ENCODE data around the gene ESRRB. TPM values are rescaled to one million over a fixed set of nuclear protein-coding genes. Genes with fewer than 3 reads are reported as not detected.

ESRRB gene
- total RNA-seq, 1 donor from 2014 or later: 0.16 TPM

- H3K36me3 Mint-ChIP-seq: no peaks in the 10 kb centered on the region
- peaks cover 7% of the 10 kb centered on the region for H3K4me1 Mint-ChIP-seq
- H3K27ac Mint-ChIP-seq: no peak overlapping the region
- H3K27me3 Mint-ChIP-seq (ENCODE audit: low read depth): peaks cover 64% of the 10 kb centered on the region
- H3K9me3 Mint-ChIP-seq: no peaks in the 10 kb centered on the region
- TF ChIP-seq CTCF (IDR thresholded peaks at IDR 0.05; ENCODE audit: unreplicated experiment): no peak
- no peak for DNase-seq (ENCODE audit: low spot score in 2 of 2, unreplicated experiment in 2 of 2)
- H3K4me3 Mint-ChIP-seq: no peak overlapping the region
Observed at GRCh38 chr14:76349993-76350392, 25.9 kb upstream of the ESRRB start.

DNA sequence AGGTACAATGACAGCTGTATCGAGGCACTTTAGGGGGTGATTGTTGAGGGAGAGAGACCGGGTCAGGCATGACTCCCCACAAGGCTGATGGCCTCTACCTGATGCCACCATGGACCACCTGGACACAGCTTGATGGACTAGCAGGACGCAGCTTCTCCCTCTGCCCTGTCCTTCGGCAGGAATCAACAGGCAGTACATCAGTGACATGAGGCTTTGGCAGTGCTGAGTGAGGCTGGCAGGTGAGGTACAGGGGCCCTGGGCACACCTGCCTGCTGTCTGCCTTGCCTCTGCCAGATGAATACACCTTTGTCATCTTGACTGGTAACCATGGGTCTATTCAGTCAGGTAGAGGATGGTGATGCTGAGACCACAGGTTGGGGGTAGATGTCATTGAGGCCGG lies 25.3 kb upstream of the ESRRB start:
- DNase-seq (ENCODE audit: low spot score in 2 of 2, unreplicated experiment in 2 of 2): no peak
- Mint-ChIP-seq H3K27me3 (ENCODE audit: low read depth) (peaks cover 64% of the 10 kb centered on the region), H3K9me3 (no peaks in the 10 kb centered on the region), H3K36me3 (no peaks in the 10 kb centered on the region), H3K27ac (no peak overlapping the region), H3K4me3 (no peak overlapping the region), H3K4me1 (peaks cover 7% of the 10 kb centered on the region)
- TF ChIP-seq CTCF (IDR thresholded peaks at IDR 0.05; ENCODE audit: unreplicated experiment): no peak

DNA sequence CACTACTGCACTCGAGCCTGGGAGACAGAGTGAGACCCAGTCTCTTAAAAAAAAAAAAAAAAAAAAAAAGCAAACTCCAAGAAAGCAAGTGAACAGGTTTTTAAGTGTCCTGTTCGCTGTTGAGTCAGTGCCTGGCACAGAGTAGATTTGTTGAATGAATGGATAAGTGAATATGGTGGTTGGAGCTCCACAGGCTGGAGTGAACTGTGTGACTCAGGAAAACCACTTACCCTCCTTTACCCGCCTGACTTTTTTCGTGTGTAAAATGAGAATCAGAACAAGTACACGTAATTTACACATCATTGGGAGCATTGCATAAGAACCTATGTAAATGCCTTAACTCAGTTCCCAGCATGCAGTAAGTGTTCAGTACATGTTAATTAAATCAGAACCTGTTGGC lies 24.0 kb upstream of the ESRRB start:
- DNase-seq (ENCODE audit: low spot score in 2 of 2, unreplicated experiment in 2 of 2): no peak
- H3K9me3 Mint-ChIP-seq: no peaks in the 10 kb centered on the region
- no peaks in the 10 kb centered on the region for H3K36me3 Mint-ChIP-seq
- no peak overlapping the region for H3K27ac Mint-ChIP-seq
- peaks cover 76% of the 10 kb centered on the region for H3K27me3 Mint-ChIP-seq (ENCODE audit: low read depth)
- peaks cover 7% of the 10 kb centered on the region for H3K4me1 Mint-ChIP-seq
- no peak overlapping the region for H3K4me3 Mint-ChIP-seq
- no peak for TF ChIP-seq CTCF (IDR thresholded peaks at IDR 0.05; ENCODE audit: unreplicated experiment)

DNA sequence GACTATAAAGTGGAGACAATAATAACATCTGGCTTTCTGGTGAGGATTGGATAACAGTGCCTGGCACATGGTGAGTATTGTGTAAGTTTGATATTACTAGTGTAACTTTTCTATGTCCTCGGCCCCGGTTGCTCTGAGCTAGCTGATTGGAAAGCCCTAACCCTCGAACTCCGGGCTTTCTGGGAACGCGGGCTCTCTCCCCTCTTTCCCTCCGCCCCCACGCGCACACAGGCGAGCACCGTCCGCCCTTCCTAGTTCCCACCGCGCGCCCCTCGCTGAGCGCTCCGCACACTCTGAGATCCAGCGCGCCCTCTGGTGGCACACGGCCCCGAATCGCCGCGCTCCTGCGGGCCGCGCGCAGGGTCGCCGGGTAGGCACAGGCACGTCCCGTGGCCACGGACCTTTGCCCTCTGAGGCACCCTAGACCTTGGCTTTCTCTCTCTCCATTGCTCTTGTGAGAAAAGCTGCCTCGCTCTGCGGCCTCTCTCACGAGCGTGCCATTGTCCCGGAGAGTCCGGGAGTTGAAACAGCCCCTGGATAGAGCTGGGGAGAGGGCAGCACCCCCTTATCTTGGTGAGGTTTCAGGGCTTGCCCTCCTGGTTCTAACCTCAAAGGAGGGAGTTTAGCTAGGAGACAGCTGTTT lies 23.2 kb upstream of the ESRRB start:
- DNase-seq (ENCODE audit: low spot score in 2 of 2, unreplicated experiment in 2 of 2): peak; percentile 72 to 84
- Mint-ChIP-seq H3K27me3 (ENCODE audit: low read depth) (peaks cover 84% of the 10 kb centered on the region), H3K27ac (no peak overlapping the region), H3K9me3 (no peaks in the 10 kb centered on the region), H3K4me1 (peaks cover 7% of the 10 kb centered on the region), H3K36me3 (no peaks in the 10 kb centered on the region), H3K4me3 (peak overlapping the region; percentile 45)
- peak; percentile 79 for TF ChIP-seq CTCF (IDR thresholded peaks at IDR 0.05; ENCODE audit: unreplicated experiment)

DNA sequence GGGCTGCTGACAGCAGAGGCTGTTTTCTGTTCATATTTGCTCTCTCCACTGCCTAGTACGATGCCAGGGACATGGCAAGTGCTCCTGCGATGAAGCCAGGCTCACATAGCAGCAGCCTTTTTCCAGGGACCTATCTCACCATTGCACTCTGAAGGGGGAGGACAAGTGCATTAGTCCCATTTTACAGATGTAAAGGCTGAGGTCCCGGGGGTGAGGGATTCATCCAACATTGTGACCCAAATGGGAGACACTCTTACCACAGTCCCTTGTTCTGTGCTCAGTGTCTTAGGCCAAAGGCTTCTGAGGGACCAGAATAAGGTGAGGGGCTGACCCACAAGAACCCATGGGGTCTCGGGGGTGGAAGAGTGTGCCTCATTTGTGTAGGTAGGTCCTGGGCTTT lies 21.6 kb upstream of the ESRRB start:
- no peak for TF ChIP-seq CTCF (IDR thresholded peaks at IDR 0.05; ENCODE audit: unreplicated experiment)
- H3K4me3 Mint-ChIP-seq: no peak overlapping the region
- peaks cover 3% of the 10 kb centered on the region for H3K4me1 Mint-ChIP-seq
- no peak for DNase-seq (ENCODE audit: low spot score in 2 of 2, unreplicated experiment in 2 of 2)
- no peaks in the 10 kb centered on the region for H3K9me3 Mint-ChIP-seq
- no peaks in the 10 kb centered on the region for H3K36me3 Mint-ChIP-seq
- no peak overlapping the region for H3K27ac Mint-ChIP-seq
- peaks cover 86% of the 10 kb centered on the region for H3K27me3 Mint-ChIP-seq (ENCODE audit: low read depth)

GRCh38 chr14:76355771-76356170 lies 20.2 kb upstream of the ESRRB start:
- Mint-ChIP-seq H3K4me3 (no peak overlapping the region), H3K4me1 (peaks cover 3% of the 10 kb centered on the region), H3K9me3 (no peaks in the 10 kb centered on the region), H3K27ac (no peak overlapping the region), H3K27me3 (ENCODE audit: low read depth) (peaks cover 86% of the 10 kb centered on the region), H3K36me3 (no peaks in the 10 kb centered on the region)
- DNase-seq (ENCODE audit: low spot score in 2 of 2, unreplicated experiment in 2 of 2): no peak
- TF ChIP-seq CTCF (IDR thresholded peaks at IDR 0.05; ENCODE audit: unreplicated experiment): no peak

Measured in mesothelial cell of epicardium (in vitro differentiated cells).